NT2/D1 (cell line): ENCODE measurements around the gene NTN1.

Experiments
- DNase-seq: peaks from one replicate; pipeline ENCODE4 v3.0.0-alpha.2; 2011; ENCODE audit warnings: low read depth, low spot score
- H3K27me3 ChIP-seq: 2 replicates; pipeline ENCODE4 v1.6.0; 2011; ENCODE audit warnings: mild to moderate bottlenecking; ENCODE audit not compliant: insufficient read length, insufficient read depth
- H3K36me3 ChIP-seq: 2 replicates; pipeline ENCODE4 v1.6.1; 2011; ENCODE audit warnings: mild to moderate bottlenecking, low read length, mixed read lengths; ENCODE audit not compliant: insufficient read depth, insufficient read length
- H3K4me1 ChIP-seq: 2 replicates; pipeline ENCODE4 v1.5.1; 2011; ENCODE audit not compliant: insufficient read depth, insufficient read length
- H3K4me3 ChIP-seq: 2 replicates; pipeline ENCODE4 v1.5.1; 2011; ENCODE audit warnings: low read depth; ENCODE audit not compliant: insufficient read length
- H3K9ac ChIP-seq: 2 replicates; pipeline ENCODE4 v1.6.0; 2011; ENCODE audit warnings: low read depth; ENCODE audit not compliant: insufficient read length
- H3K9me3 ChIP-seq: 2 replicates; pipeline ENCODE4 v1.5.1; 2011; ENCODE audit warnings: mild to moderate bottlenecking, low read length; ENCODE audit not compliant: insufficient read depth
- SUZ12 ChIP-seq: IDR thresholded peaks from 2 replicates; pipeline ENCODE4 v1.6.1; 2011; ENCODE audit not compliant: insufficient read length, insufficient read depth; ENCODE audit errors: extremely low read depth
- YY1 ChIP-seq: IDR thresholded peaks from 2 replicates; pipeline ENCODE4 v1.6.1; 2011; ENCODE audit not compliant: insufficient read length, insufficient read depth
- ZNF274 ChIP-seq: IDR thresholded peaks from 2 replicates; pipeline ENCODE4 v1.6.1; 2011; ENCODE audit warnings: mild to moderate bottlenecking, low read depth, low read length

NTN1 gene

GRCh38 chr17:9038380-9038779 lies 17.1 kb downstream of the NTN1 start:
- Histone ChIP-seq H3K4me3 (no peak overlapping the region), H3K4me1 (no peaks in the 10 kb centered on the region), H3K27me3 (no peaks in the 10 kb centered on the region), H3K36me3 (no peaks in the 10 kb centered on the region), H3K9me3 (peaks cover 20% of the 10 kb centered on the region), H3K9ac (no peak overlapping the region)
- TF ChIP-seq ZNF274 (no peak), SUZ12 (no peak), YY1 (no peak)
- no peak for DNase-seq

GRCh38 chr17:9044772-9045463 lies 23.6 kb downstream of the NTN1 start:
- Histone ChIP-seq H3K9me3 (peaks cover 16% of the 10 kb centered on the region; the same call in 1 of the 2 replicates), H3K4me1 (no peaks in the 10 kb centered on the region), H3K36me3 (no peaks in the 10 kb centered on the region), H3K9ac (no peak overlapping the region), H3K27me3 (no peaks in the 10 kb centered on the region), H3K4me3 (no peak overlapping the region)
- DNase-seq = no peak
- TF ChIP-seq ZNF274 = no peak
- no peak for TF ChIP-seq SUZ12
- TF ChIP-seq YY1 = no peak

GRCh38 chr17:9050801-9051401 lies 29.6 kb downstream of the NTN1 start:
- peaks cover 12% of the 10 kb centered on the region; the same call in 1 of the 2 replicates for H3K9me3 ChIP-seq

GRCh38 chr17:9051561-9051960 lies 30.3 kb downstream of the NTN1 start:
- H3K9me3 ChIP-seq = peaks cover 12% of the 10 kb centered on the region; the same call in 1 of the 2 replicates
- H3K27me3 ChIP-seq = peaks cover 2% of the 10 kb centered on the region
- DNase-seq = no peak
- H3K4me3 ChIP-seq = no peak overlapping the region
- peaks cover 5% of the 10 kb centered on the region for H3K4me1 ChIP-seq
- H3K36me3 ChIP-seq = no peaks in the 10 kb centered on the region
- no peak for TF ChIP-seq ZNF274
- no peak for TF ChIP-seq YY1
- no peak for TF ChIP-seq SUZ12
- H3K9ac ChIP-seq = peak overlapping the region; percentile 4

More at GRCh38 chr17:9050801-9051401, 29.6 kb downstream of the NTN1 start:
- Histone ChIP-seq H3K27me3 (peaks cover 2% of the 10 kb centered on the region), H3K4me1 (peaks cover 5% of the 10 kb centered on the region), H3K4me3 (no peak overlapping the region), H3K36me3 (no peaks in the 10 kb centered on the region), H3K9ac (peak overlapping the region; percentile 4)
- no peak for DNase-seq
- TF ChIP-seq ZNF274 (no peak), YY1 (no peak), SUZ12 (no peak)

GRCh38 chr17:9052921-9053320 lies 31.6 kb downstream of the NTN1 start:
- Histone ChIP-seq H3K9ac (no peak overlapping the region), H3K9me3 (peaks cover 7% of the 10 kb centered on the region; the same call in 1 of the 2 replicates), H3K27me3 (peaks cover 2% of the 10 kb centered on the region), H3K36me3 (no peaks in the 10 kb centered on the region), H3K4me1 (peaks cover 8% of the 10 kb centered on the region), H3K4me3 (no peak overlapping the region)
- TF ChIP-seq ZNF274 (no peak), YY1 (no peak), SUZ12 (no peak)
- no peak for DNase-seq

- no peaks in the 10 kb centered on the region for H3K36me3 ChIP-seq
- peaks cover 2% of the 10 kb centered on the region; the same call in 1 of the 2 replicates for H3K9me3 ChIP-seq
- peaks cover 2% of the 10 kb centered on the region for H3K27me3 ChIP-seq
- no peak overlapping the region for H3K4me3 ChIP-seq
- TF ChIP-seq SUZ12 = no peak
- TF ChIP-seq ZNF274 = no peak
- TF ChIP-seq YY1 = no peak
- peaks cover 8% of the 10 kb centered on the region for H3K4me1 ChIP-seq
- no peak for DNase-seq
- H3K9ac ChIP-seq = no peak overlapping the region
Measured at GRCh38 chr17:9053406-9053805, 32.1 kb downstream of the NTN1 start.
